Endothelial cell of umbilical vein (primary cell): Measurements from ENCODE around the gene OVOL2. TPM values are rescaled to one million over a fixed set of nuclear protein-coding genes. Genes with fewer than 3 reads are reported as not detected.

Source experiments
- BruUV-seq: library from RNA; stranded (reverse); fragments of 400-500 nt; replicated peaks from 2 replicates; lab custom pipeline; 2021; lab: Mats Ljungman, UMichigan
- CTCF ChIA-PET: fragments of 300-600, 350-600 bp; sonication (Branson Sonifier 250); formaldehyde crosslinking; loops from one replicate; lab custom pipeline; 2021; ENCODE audit warnings: antibody characterized with exemption, inconsistent platforms; lab: Charles Lee
- POLR2A ChIA-PET: fragments of 300-600, 350-600 bp; sonication (Branson Sonifier 250); formaldehyde crosslinking; loops from one replicate; lab custom pipeline; 2021; ENCODE audit warnings: antibody characterized with exemption, inconsistent platforms; lab: Charles Lee
- DNase-seq: peaks from one replicate; pipeline ENCODE4 v3.0.0-alpha.2; 2011; ENCODE audit warnings: low read depth, low spot score
- FAIRE-seq: peaks from 2 replicates; lab custom pipeline; 2011; peaks lifted over from hg19 to GRCh38; lab: Jason Lieb, UNC
- H2AFZ ChIP-seq: 2 replicates; pipeline ENCODE4 v1.6.0; 2012; ENCODE audit warnings: low read depth, low read length, control low read depth, inconsistent platforms
- H3K27ac ChIP-seq: 2 replicates; pipeline ENCODE4 v1.5.1; 2011; ENCODE audit warnings: low read depth, mild to moderate bottlenecking, control low read depth, low read length, moderate library complexity; ENCODE audit not compliant: insufficient read depth
- H3K27me3 ChIP-seq, 2 experiments: 2 replicates each; pipeline versions ENCODE4 v1.6.0 to v1.6.1; 2011; ENCODE audit warnings: low read length in 2 of 2, mixed read lengths in 1 of 2; ENCODE audit not compliant: control insufficient read depth in 2 of 2, insufficient read depth in 2 of 2
- H3K36me3 ChIP-seq, 2 experiments: 2 replicates in 1 of 2; 3 replicates in 1 of 2; pipeline ENCODE4 v1.5.1; 2011; ENCODE audit warnings: low read length in 2 of 2, mild to moderate bottlenecking in 1 of 2, moderate library complexity in 1 of 2; ENCODE audit not compliant: control insufficient read depth in 2 of 2, insufficient read depth in 2 of 2; ENCODE audit errors: extremely low read depth in 1 of 2
- H3K4me1 ChIP-seq: 3 replicates; pipeline ENCODE4 v1.5.1; 2011; ENCODE audit warnings: mild to moderate bottlenecking, low read length; ENCODE audit not compliant: control insufficient read depth, insufficient read depth; ENCODE audit errors: extremely low read depth
- H3K4me2 ChIP-seq: 2 replicates; pipeline ENCODE4 v1.6.1; 2011; ENCODE audit warnings: low read length, control low read depth, mixed read lengths; ENCODE audit not compliant: insufficient read depth
- H3K4me3 ChIP-seq, 3 experiments: fragments of 200-600 bp in 1 of 3; sonication (generic), shearing (Covaris generic) in 1 of 3; replicated peaks in 1 of 3; 2 replicates each; pipeline ENCODE4 v1.5.1; 2011 to 2016; ENCODE audit warnings: control low read depth in 3 of 3, low read length in 3 of 3, mild to moderate bottlenecking in 2 of 3, inconsistent platforms in 1 of 3, low read depth in 1 of 3, moderate library complexity in 1 of 3; ENCODE audit not compliant: insufficient read depth in 1 of 3
- H3K79me2 ChIP-seq: 2 replicates; pipeline ENCODE4 v1.6.0; 2012; ENCODE audit warnings: low read length, inconsistent platforms; ENCODE audit not compliant: control insufficient read depth, insufficient read depth
- H3K9ac ChIP-seq: replicated peaks from 2 replicates; pipeline ENCODE3; 2011; ENCODE audit warnings: low read length, control low read depth; ENCODE audit not compliant: insufficient read depth; ENCODE audit errors: extremely low read depth
- H3K9me1 ChIP-seq: replicated peaks from 3 replicates; pipeline ENCODE4 v1.6.0; 2011; ENCODE audit warnings: mild to moderate bottlenecking, low read length; ENCODE audit not compliant: control insufficient read depth, insufficient read depth; ENCODE audit errors: extremely low read depth
- H3K9me3 ChIP-seq: replicated peaks from 2 replicates; pipeline ENCODE4 v1.5.1; 2012; ENCODE audit warnings: low read length, inconsistent platforms; ENCODE audit not compliant: control insufficient read depth, insufficient read depth
- H4K20me1 ChIP-seq: replicated peaks from 2 replicates; pipeline ENCODE3; 2011; ENCODE audit warnings: mild to moderate bottlenecking, low read length; ENCODE audit not compliant: control insufficient read depth, insufficient read depth; ENCODE audit errors: extremely low read depth
- EZH2 ChIP-seq: IDR thresholded peaks from 2 replicates; pipeline ENCODE4 v1.6.1; 2012; ENCODE audit warnings: borderline replicate concordance, low read depth, mild to moderate bottlenecking, moderate library complexity, low read length, inconsistent platforms; ENCODE audit not compliant: severe bottlenecking
- POLR2A ChIP-seq: IDR thresholded peaks from 2 replicates; pipeline ENCODE4 v1.6.1; 2012; ENCODE audit warnings: low read depth, mild to moderate bottlenecking, control low read depth, low read length
- POLR2AphosphoS5 ChIP-seq: IDR thresholded peaks from 2 replicates; pipeline ENCODE4 v1.6.1; 2012; ENCODE audit warnings: low read depth, mild to moderate bottlenecking, control low read depth, low read length, moderate library complexity; ENCODE audit not compliant: insufficient read depth
- dilution Hi-C: fragments of 300-500 bp; cut with MboI; formaldehyde crosslinking; loops from one replicate; pipeline ENCODE4 v1.15.0; 2019; ENCODE audit warnings: low sequenced_read_pairs; ENCODE audit not compliant: extremely low pct_ligation_motif_present
- intact Hi-C: fragments of 100-400 bp; cut with micrococcal nuclease; formaldehyde crosslinking; loops from one replicate; pipeline ENCODE4 v1.10.0; 2022
- polyA plus RNA-seq, 4 experiments: library from polyadenylated mRNA; depleted of rRNA in 3 of 4; stranded (reverse) in 3 of 4; unstranded in 1 of 4; fragments of >200 nt; gene quantifications; 2 replicates each; pipeline versions ENCODE4 v1.2.1 to v1.2.3, GENCODE V29; 2011 to 2012; ENCODE audit warnings: missing spikeins in 1 of 4
- total RNA-seq: library from RNA; stranded (reverse); gene quantifications from 2 replicates; pipeline ENCODE4 v1.2.3, GENCODE V29; 2021
- TF ChIP-seq, protein P1 (sequence below): IDR thresholded peaks from 2 replicates; pipeline ENCODE4 v1.6.1; 2011; ENCODE audit not compliant: insufficient read depth, insufficient read length
- TF ChIP-seq, protein P2 (sequence below), 2 donors: IDR thresholded peaks; 1 replicate in 1 of 2; 2 replicates in 1 of 2; pipeline ENCODE4 v1.5.1; 2011; ENCODE audit warnings: low read length in 2 of 2, mild to moderate bottlenecking in 2 of 2, moderate library complexity in 2 of 2, control low read depth in 1 of 2, inconsistent platforms in 1 of 2, low read depth in 1 of 2; ENCODE audit not compliant: insufficient read depth in 1 of 2; ENCODE audit errors: extremely low read depth in 1 of 2

Gene OVOL2
- total and polyA plus RNA-seq, 2 donors (not counting 3 experiments of a cell fraction or from before 2014, with no cell fraction given): not detected

- DNase-seq: no peak
- dilution Hi-C loops (no loop called here), intact Hi-C loops (no loop called here)
- H3K9me1 ChIP-seq: no peaks in the 10 kb centered on the region
- no peak for FAIRE-seq
- no peaks in the 10 kb centered on the region for H3K9me3 ChIP-seq
- H3K27ac ChIP-seq: no peak overlapping the region
- no peaks in the 10 kb centered on the region for H3K79me2 ChIP-seq
- H3K4me1 ChIP-seq: no peaks in the 10 kb centered on the region
- TF ChIP-seq POLR2AphosphoS5 (no peak), EZH2 (no peak), POLR2A (no peak)
- TF ChIP-seq, protein P1, sequence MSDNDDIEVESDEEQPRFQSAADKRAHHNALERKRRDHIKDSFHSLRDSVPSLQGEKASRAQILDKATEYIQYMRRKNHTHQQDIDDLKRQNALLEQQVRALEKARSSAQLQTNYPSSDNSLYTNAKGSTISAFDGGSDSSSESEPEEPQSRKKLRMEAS: no peak
- TF ChIP-seq, protein P2, sequence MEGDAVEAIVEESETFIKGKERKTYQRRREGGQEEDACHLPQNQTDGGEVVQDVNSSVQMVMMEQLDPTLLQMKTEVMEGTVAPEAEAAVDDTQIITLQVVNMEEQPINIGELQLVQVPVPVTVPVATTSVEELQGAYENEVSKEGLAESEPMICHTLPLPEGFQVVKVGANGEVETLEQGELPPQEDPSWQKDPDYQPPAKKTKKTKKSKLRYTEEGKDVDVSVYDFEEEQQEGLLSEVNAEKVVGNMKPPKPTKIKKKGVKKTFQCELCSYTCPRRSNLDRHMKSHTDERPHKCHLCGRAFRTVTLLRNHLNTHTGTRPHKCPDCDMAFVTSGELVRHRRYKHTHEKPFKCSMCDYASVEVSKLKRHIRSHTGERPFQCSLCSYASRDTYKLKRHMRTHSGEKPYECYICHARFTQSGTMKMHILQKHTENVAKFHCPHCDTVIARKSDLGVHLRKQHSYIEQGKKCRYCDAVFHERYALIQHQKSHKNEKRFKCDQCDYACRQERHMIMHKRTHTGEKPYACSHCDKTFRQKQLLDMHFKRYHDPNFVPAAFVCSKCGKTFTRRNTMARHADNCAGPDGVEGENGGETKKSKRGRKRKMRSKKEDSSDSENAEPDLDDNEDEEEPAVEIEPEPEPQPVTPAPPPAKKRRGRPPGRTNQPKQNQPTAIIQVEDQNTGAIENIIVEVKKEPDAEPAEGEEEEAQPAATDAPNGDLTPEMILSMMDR (IDR thresholded peaks at IDR 0.05; ENCODE audit: extremely low read depth in 1 of 2, insufficient read depth in 1 of 2, low read depth in 1 of 2, low read length in 2 of 2): no peak
- no peaks in the 10 kb centered on the region for H3K36me3 ChIP-seq
- ChIA-PET POLR2A (no interaction called here), CTCF (interaction anchor here (1.1 to 1.4 kb wide), 3 partner anchors 9 to 46 kb away, joined by 3 to 4 read pairs (median 3); no protein-coding TSS in a partner anchor)
- no peaks in the 10 kb centered on the region for H4K20me1 ChIP-seq
- peaks cover 0 to 1% of the 10 kb centered on the region in 2 experiments for H3K27me3 ChIP-seq
- H3K4me3 ChIP-seq: no peak overlapping the region
- H2AFZ ChIP-seq: no peak overlapping the region
- no peak overlapping the region for H3K4me2 ChIP-seq
- BruUV-seq: no TSS peak
- no peak overlapping the region for H3K9ac ChIP-seq
Measured at GRCh38 chr20:18003897-18004296, 53.8 kb downstream of the OVOL2 start.
